Medulla oblongata (tissue), 1 donor: Measurements from ENCODE around the gene TRERF1.

ENCODE experiments used
- DNase-seq: peaks from one replicate; pipeline ENCODE4 v3.0.0-alpha.2; 2015; ENCODE audit errors: extremely low spot score

TRERF1 gene

DNA sequence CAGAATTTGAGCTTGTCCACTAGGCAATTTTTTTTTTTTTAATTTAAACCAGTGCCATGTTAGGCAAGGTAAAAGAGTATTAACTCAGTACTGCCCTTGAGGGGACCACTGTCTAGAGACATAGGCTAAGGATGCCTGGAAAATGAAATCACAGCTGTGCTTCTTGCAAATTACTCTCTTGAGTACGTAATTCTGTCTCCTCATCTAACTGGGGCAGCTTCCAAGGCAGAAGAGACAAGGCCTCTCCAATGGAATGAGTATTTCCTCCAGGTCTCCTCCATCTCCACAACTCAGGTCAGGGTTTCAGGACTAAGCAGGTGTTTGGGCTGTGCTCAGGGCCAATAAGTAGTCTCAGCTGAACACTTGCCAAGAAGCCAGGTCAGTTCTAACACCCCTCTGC is 200.2 kb downstream of the TRERF1 start:
- peak; percentile 2 for DNase-seq

DNA sequence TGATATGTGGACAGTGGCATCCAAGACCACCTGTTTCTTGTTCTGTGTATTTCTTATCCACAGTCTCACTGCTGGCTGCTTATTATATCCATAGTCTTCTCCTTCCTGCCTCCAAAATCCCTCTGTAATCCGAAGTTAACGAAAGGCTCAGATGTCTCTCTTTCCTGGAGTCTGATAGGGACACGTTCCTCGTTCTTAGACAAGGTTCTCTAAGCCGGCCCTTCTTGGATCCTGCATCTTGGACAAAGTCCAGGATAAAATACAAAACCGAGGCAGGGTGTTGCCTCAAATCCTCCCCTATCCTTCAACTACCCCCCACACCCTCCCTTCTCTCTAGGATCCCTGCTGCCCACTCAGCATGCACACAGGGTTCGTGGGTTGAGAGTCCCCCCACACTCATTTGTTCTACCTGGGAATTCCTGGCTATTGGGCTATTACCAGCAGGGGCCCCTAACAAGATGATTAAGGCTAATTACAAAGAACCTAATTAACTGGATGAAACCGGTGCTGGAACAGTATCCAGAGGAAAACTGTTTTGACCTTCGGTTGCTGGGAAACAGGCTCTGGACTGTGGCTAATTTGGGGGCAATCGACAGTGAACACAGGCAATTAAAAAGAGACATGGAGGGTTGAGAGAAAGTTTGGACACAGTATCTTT is 201.3 kb downstream of the TRERF1 start:
- DNase-seq, result peak; percentile 25

DNA sequence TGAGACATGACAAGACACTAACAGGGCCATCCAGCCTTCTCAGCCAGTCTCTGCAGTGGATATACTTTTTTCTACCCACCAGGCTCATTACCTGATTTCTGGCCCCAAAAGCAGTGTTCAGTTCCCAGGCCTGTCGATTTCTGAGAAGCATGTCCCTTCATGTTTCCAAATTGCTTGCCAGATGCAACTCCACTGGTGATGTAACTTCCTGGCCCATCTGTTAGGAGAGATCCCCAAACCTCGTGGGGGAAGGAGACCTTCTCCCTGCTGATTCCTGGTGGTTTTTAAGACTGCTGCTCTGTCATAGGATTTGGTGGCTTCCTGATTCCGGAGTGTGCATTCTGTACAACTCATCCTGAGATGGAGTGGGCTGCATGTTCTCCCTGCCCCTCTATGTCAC is 202.4 kb downstream of the TRERF1 start:
- DNase-seq, result no peak

DNA sequence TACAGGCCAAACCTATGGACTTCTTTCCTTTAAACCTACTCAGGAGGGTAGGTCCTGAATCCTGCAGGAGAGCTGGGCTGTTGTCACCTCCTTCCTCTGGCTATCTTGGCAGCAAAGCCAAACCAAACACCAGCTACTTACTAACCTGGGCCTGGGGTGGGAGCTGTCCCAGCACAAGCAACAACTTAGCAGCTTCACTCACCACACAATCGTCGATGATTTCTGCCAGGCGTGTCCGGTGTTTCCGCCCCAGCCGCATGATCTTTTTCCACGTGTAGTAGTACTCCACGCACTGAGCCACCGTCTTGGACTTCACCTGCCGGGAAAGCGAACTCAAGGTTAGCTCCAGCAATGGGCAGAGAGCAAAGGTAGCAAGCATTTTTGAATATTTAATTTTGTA is 208.7 kb downstream of the TRERF1 start:
- DNase-seq, result no peak

DNA sequence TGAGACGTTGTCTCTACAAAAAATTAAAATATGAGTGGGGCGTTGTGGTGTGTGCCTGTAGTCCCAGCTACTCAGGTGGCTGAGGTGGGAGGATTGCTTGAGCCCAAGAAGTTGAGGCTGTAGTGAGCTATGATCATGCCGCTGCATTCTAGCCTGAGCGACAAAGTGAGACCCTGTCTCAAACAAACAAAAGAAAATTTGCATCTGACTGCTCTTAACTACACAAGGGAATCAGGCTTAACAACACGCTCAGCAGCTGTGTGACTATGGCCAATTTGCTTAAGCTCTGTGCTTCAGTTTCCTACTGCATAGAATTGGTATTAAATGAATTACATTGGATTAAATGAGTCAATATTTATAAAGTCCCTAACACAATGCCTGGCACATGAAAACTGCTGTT is 209.8 kb downstream of the TRERF1 start:
- DNase-seq, result no peak

DNA sequence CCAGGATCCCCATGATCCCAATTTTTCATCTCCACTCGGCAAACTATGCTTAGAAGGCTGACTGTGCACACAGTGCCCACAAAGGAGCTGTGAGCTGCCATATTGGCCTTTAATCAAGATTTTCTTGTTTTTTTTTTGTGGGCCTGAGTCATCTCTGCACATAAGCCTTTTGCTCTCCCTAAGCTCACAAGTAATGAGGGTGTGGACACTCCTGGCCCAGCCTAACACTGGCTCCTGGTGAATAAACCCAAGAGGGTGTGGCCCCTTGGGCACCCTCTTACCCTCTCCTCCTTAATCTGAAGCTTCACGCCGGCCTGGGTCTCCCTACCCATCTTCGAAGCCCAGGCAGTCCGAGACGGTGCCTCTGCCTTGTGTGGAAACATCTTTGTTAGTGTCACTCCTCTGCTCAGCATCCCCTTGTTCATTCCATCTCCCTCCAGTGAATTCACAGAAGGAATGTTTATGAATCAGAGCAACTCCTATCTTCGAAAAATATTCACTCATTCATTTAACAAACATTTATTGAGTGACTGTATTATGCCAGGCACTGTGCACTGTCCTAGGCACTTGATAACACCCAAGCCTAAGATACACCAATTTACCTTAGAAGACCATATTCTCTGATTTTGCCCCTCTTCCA is 211.9 kb downstream of the TRERF1 start:
- no peak for DNase-seq

DNA sequence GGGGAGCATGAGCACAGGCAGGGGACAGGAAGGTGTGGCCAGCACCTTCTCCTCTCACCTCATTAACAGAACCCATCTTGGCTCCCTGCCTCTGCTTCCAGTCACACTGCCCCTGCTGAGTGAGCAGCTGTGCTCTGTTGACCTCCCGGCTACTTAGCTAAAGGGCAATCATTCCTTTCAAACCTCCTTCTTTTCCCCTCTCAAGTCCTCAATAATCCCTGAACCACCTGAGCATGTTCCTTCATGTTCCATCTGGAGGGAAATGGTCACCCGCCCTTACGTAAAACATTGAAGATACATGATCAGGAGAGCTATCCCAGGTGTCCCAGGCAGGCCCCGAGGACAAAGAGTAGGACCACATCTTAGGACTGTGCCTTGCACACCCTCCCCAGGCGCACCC is 212.4 kb downstream of the TRERF1 start:
- DNase-seq, result no peak

DNA sequence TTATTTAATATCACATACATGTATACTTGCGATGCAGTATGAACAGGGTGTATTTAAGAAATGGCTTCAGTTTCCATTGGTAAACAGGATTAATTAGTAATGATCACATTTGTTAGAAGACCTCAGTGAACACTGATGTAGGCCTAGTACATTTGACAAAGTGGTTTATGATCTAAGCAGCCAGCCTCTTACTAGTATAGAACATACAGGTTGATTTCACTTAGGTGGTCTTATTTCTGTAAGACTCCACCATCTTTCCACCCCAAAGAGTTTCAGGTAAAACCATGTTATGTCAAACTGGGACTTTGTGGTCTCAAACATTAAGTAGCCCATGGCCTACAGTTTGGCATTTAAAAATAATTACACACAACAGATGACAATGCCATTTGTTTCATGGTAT is 213.9 kb downstream of the TRERF1 start:
- DNase-seq, result no peak

DNA sequence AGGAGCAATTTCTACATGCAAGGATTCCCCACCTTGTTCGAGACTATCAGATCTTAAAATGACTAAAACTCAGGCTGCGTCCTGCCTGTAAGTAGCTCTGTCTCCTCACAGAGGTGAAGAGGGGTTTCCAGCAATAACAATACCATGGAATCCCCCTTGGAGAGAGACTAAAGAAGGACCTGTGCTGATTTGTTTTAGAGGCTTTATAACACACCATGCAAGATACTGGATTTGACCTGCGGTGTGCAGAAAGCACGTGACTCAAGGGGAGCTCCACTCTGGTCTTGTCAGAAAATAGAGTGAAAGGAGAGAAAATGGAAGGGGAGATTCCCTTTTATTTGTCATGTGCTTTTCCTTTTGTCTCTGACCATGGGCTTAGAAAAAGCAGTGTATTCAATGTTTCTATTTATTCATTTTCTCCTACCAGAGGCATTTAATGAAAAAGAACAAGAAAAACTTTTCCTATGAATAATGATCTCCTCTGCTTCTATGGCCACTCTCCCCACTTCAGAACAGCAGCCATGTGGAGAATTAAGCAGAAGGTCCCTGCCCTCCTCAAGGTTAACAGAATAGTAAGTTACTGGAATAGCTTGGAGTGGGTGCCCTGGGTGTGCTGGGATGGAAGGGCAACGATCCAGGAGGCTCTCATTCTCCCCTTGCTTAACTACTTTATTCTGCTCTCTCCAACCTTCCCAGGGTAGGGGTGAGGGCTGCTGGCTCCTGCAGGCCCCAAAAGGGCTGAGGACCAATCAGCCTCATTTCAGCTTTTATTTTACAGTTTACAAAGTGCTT is 214.8 kb downstream of the TRERF1 start:
- DNase-seq, result no peak

DNA sequence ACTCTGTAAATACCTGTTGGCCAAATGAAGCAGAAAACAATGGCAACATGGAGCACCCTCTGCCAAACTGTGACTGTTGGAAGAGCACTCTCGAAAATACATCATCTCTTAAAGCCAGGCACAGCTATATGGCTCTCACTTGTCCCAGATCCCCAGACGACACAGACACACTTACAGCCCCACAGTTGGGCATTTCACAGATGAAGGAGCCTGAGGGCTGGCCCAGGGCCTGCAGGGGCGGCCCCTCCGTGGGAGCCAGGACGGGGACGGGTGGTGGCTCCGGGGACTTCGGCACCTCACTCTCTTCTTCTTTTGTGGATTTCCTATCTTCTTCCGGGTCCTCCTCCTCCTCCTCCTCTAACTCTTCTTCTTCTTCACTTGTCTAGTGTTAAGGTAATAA is 215.7 kb downstream of the TRERF1 start:
- DNase-seq, result no peak

DNA sequence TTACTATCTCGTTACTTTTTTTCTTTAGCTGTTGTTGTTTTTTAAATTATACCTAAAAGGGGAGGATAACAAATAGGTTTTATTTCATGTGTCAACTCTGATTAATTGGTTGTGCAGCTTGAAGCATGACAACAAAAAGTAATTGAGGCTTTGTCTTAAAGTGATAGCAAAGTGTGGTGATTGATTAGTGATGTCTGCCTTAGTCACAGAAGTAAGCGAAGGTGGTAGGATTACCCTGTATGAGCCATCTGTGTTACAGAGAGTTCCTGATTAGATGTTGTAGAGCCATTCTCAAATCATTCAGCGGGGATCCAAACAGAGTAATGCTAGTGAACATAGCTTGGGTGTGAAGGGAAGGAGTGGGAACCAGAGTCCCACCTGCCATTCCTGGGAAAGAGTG is 219.7 kb downstream of the TRERF1 start:
- no peak for DNase-seq

DNA sequence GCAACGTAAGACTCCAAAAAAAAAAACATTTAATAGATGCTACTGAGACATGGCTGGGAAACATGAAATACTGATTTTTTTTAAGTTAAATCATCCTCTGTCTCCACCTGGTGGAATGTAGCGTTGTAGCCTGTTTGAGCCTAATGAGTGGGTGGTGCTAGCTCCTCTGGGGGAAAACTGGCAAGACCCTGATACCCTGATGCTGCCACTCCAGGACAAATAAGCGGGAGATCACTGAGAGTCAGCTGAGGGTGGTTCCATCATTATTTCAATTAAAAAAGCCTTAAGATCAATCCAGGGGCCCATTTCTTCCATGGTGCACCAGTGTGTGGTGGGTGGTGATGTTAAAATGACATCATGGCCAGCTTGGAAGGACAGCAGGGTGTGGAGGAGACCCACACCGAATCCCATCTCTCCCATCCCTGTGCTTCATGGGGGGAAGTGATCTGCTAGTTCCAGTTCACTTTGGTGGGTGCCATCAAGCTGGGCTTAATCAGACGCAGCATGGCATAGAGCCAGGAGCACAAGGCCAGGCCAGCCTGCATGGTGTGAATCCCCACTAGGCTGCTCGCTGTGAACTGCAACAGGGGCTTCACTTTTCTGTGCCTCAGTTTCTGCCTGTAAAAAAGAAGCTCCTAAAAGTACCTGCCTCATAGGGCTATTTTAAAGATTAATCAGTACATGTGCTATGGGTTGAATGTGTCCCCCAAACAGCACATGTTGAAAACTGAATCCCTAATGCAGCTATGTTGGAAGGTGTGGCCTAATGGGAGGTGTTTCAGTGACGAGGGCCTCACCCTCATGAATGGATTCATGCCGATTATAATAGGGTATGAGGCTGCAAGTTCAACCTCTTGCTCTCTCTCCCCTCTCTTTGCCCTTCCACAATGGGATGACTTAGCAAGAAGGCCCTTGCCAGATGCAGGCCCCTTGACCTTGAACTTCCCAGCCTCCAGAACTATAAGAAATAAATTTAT is 221.1 kb downstream of the TRERF1 start:
- DNase-seq, result no peak

DNA sequence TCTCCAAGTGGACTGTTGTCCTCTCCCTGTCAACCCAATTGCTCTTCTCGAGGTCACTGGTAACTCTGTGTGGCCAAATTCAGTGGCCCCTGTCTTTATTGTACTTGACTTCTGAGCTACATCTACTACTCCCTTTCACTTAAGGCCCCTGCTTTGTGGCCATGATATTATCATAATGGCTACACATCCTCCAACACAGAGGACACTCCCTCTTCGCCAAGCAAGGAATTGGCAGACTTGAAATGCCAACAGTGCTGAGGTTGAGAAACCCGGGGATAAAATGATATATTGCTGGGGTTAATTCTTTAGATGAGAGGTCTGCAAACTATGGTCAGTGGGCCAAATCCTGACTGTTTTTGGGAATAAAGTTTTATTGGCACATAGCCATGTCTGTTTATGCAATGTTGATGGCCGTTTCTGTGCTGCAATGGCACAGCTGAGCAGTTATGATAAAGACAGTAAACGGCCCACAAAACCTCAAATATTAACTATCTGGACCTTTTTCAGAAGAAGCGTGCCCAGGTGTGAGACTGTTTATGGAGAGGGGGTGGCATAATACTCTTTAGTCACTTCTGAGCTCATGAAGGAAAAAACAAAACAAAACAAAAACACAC is 222.1 kb downstream of the TRERF1 start:
- DNase-seq, result no peak

DNA sequence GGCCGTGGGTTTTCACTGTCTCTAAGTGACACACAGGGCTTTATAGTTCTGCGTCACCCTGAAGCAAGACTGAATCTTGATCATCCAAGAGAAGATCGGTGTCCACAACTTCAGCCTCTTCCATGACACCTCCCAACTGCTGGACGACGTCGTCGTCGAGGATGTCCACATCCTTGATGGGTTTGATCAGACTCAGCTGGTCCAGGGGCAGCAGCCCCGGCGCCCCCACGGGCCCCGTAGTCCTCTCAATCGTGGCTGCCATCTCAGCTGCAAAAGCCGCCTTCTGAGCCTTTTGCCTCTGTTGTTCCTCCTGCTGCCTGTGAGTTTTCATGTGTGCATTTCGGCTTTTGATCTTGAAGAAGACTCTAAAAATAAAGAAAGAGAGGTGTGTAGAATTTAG is 223.4 kb downstream of the TRERF1 start:
- DNase-seq, result no peak

DNA sequence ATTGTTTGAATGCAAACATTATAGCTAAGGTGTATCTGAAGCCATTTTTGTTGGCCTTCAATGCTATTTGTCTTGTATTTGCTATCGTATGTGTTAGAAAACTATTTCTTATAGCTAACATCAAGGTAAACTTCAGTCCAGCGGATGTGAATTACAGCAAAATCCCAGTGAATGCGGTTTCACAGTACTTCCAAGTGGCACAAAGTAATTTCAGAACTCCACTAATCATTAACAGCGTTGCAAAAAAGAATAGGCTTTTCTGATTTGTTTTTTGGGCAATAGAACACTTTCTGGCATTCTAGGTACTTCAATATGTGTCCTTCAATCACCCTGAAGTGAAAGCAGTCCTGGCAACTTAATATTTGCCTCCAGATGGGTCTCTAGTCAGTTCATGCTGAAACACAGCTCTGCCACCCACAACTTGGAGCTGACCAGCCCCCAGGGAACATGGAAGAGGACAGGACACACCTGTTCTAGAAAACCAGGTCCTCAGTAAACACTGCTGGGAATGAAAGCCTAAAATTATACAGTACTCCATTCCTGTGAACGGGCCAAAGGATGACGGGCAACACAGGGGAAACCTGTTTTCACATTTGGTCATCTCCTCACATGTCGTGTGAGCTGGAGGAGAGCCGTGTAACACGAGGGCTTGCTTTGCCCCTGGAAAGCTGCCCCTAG is 224.4 kb downstream of the TRERF1 start:
- no peak for DNase-seq

DNA sequence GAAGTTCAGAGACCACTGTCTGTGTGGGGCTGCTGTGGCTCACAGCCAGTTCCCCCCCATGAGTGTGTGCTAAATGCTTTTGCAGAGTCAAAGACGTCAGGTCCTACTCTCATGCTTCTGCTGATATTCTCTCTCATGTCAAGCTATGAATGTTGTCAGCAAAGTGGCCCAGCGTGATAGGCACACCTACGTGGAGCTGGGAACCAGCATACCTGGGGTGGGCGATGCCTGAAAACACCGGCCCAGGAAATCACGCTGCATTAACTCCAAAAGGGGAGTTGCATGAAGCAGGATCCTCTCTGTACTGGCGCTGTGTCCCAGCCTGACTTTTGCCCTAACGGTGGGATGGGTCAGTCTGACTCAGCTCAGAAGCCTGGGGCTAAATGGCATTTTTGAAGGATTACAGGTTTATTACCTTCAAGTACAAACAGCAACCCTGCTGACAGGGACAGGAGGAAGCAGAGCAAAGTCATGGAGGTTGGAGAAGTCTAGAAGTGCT is 225.0 kb downstream of the TRERF1 start:
- DNase-seq, result no peak

DNA sequence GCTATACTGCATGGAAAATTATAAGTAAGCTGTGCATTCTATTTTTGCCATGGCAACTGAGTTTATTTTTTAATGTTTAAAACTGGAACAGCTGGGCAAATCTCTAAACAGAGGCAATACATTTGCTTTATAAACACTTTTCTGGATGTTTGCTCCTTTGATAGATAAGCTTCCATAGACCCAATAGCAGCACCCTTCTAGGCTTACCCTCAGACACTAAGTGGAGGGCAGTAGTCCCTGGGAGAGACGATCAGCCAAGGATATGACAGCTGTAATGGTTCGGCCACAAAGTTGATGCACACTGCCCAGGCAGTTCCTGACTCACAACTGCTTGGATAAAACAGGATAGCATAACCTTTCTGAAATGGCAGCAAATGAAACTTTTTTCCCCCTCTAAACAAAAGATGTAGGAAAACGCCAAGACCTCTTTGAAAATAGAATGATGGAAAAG is 225.5 kb downstream of the TRERF1 start:
- DNase-seq, result no peak

DNA sequence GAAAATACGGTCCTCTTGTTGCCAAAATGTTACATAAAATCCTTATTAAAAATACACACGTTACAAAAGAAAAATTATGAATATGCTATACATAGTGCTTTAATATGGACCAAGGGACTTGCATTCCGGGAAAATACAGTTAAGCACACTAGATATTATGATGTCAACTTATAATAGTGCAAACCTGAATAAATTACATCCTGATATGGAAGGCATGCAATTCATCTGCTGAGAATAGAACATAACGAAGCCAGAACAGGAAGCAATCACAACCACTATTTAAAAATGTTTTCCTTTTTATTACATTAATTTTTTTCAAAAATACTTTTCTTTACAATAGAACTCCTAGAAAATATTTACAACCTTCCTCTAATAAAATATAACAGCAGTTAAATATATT is 226.3 kb downstream of the TRERF1 start:
- no peak for DNase-seq

DNA sequence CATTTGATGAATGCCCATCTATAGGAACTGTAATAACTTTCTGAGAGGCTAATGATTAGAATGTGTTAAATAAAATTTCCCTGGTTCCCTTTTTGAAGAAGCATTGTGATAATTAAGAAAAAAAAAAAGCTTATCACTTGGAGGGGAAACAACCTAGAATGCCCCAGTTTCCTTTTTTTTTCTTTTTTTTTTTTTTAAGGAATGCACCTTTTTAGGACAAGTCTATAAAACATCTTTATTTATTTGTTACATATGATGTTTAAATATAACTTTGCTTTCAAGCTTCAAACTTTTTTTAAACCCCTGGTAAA is 226.7 kb downstream of the TRERF1 start:
- no peak for DNase-seq

DNA sequence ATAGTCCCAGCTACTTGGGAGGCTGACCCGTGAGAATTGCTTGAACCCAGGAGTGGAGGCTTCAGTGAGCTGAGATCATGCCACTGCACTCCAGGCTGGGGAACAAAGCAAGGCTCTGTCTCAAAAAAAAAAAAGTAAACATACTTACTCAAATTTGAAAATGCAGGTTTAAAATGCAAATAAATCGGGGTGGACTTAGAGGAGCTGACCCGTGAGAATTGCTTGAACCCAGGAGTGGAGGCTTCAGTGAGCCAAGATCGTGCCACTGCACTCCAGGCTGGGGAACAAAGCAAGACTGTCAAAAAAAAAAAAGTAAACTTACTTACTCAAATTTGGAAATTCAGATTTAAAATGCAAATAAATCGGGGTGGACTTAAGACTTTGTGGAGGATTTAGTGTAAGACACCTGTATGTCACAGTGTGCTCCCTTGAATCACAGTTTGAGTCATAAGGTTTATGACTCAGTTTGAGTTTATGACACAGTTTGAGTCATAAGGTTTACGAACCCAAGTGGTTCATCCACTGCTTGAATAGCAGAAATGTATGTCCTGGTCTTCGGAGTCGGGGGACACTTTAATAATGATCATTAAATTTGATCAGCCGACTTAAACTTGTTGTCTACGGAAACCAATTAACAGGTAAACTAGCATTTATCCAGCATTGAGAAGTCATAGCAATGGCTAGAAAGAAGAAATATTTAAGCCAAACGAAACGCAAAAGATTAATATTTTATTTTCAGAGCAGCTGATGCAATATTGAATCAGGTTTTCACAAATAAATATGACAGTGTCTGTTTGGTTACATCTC is 227.3 kb downstream of the TRERF1 start:
- no peak for DNase-seq
